Measurements from ENCODE around the gene KCTD21.

KCTD21 gene

GRCh38 chr11:78216571-78217287 is 28.3 kb upstream of the KCTD21 start:
- no peak for TF ChIP-seq RARB (CRISPR knock-in tag; IDR thresholded peaks at IDR 0.05)
- TF ChIP-seq ISL1 (CRISPR knock-in tag; IDR thresholded peaks at IDR 0.05): no peak
- TF ChIP-seq POU6F1 (CRISPR knock-in tag; IDR thresholded peaks at IDR 0.05; ENCODE audit: borderline replicate concordance, low read depth): no peak
- no peak for TF ChIP-seq ZNF565 (CRISPR knock-in tag; conservative IDR thresholded peaks at IDR 0.05; ENCODE audit: low read depth)
- TF ChIP-seq ESRRG (CRISPR knock-in tag; IDR thresholded peaks at IDR 0.05): no peak
- no peak for TF ChIP-seq BACH2 (CRISPR knock-in tag; IDR thresholded peaks at IDR 0.05; ENCODE audit: borderline replicate concordance)
- no peak for TF ChIP-seq OSR1 (CRISPR knock-in tag; IDR thresholded peaks at IDR 0.05)
- no peak for TF ChIP-seq TCF4 (CRISPR knock-in tag; IDR thresholded peaks at IDR 0.05; ENCODE audit: borderline replicate concordance)
- no peak for TF ChIP-seq GLIS3 (CRISPR knock-in tag; IDR thresholded peaks at IDR 0.05)
- TF ChIP-seq ZFP3 (CRISPR knock-in tag; IDR thresholded peaks at IDR 0.05): no peak
- TF ChIP-seq, protein P1, sequence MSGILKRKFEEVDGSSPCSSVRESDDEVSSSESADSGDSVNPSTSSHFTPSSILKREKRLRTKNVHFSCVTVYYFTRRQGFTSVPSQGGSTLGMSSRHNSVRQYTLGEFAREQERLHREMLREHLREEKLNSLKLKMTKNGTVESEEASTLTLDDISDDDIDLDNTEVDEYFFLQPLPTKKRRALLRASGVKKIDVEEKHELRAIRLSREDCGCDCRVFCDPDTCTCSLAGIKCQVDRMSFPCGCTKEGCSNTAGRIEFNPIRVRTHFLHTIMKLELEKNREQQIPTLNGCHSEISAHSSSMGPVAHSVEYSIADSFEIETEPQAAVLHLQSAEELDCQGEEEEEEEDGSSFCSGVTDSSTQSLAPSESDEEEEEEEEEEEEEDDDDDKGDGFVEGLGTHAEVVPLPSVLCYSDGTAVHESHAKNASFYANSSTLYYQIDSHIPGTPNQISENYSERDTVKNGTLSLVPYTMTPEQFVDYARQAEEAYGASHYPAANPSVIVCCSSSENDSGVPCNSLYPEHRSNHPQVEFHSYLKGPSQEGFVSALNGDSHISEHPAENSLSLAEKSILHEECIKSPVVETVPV (CRISPR knock-in tag; IDR thresholded peaks at IDR 0.05): no peak
- no peak for TF ChIP-seq ZC3H10 (CRISPR knock-in tag; IDR thresholded peaks at IDR 0.05)
- TF ChIP-seq PATZ1 (CRISPR knock-in tag; IDR thresholded peaks at IDR 0.05; ENCODE audit: borderline replicate concordance): no peak
- TF ChIP-seq CSDC2 (CRISPR knock-in tag; IDR thresholded peaks at IDR 0.05): no peak
- no peak for ATAC-seq

- no peak for ATAC-seq
- TF ChIP-seq OSR1 (CRISPR knock-in tag; IDR thresholded peaks at IDR 0.05) (no peak), TSHZ2 (CRISPR knock-in tag; IDR thresholded peaks at IDR 0.05) (no peak), ZNF70 (CRISPR knock-in tag; IDR thresholded peaks at IDR 0.05) (no peak), ARNTL (CRISPR knock-in tag; IDR thresholded peaks at IDR 0.05; ENCODE audit: borderline replicate concordance, low read depth) (no peak), PPARA (CRISPR knock-in tag; IDR thresholded peaks at IDR 0.05; ENCODE audit: borderline replicate concordance) (no peak)
Measured at GRCh38 chr11:78216021-78216420, 27.6 kb upstream of the KCTD21 start.

- no peak for ATAC-seq
- TF ChIP-seq CSDC2 (CRISPR knock-in tag; IDR thresholded peaks at IDR 0.05) (no peak), ESRRG (CRISPR knock-in tag; IDR thresholded peaks at IDR 0.05) (no peak)
Measured at GRCh38 chr11:78214331-78215194, 26.1 kb upstream of the KCTD21 start.

All from SK-N-SH treated with all-trans-retinoic acid at 6 μM for 48 hours (cell line).